Mesendoderm (in vitro differentiated cells): ENCODE measurements around the gene PDE1C.

Experiments
- DNase-seq: peaks from one replicate; pipeline ENCODE4 v3.0.0; 2013
- H2AK5ac ChIP-seq: 2 replicates; pipeline ENCODE4 v1.6.1; 2013; ENCODE audit warnings: low read length, inconsistent platforms
- H2BK120ac ChIP-seq: 2 replicates; pipeline ENCODE4 v1.6.1; 2013; ENCODE audit warnings: low read depth, mild to moderate bottlenecking, low read length, moderate library complexity, mixed read lengths
- H2BK15ac ChIP-seq: replicated peaks from 2 replicates; pipeline ENCODE4 v1.6.1; 2013; ENCODE audit warnings: low read depth, mild to moderate bottlenecking, moderate library complexity
- H2BK5ac ChIP-seq: 2 replicates; pipeline ENCODE4 v1.6.1; 2013; ENCODE audit warnings: low read length, inconsistent platforms
- H3K18ac ChIP-seq: 2 replicates; pipeline ENCODE4 v1.6.1; 2013; ENCODE audit warnings: mild to moderate bottlenecking, low read length, mixed read lengths
- H3K23ac ChIP-seq: one replicate; pipeline ENCODE4 v1.6.1; 2013; ENCODE audit warnings: low read length
- H3K27ac ChIP-seq: 2 replicates; pipeline ENCODE4 v1.5.1; 2013; ENCODE audit warnings: low read depth, mild to moderate bottlenecking, inconsistent platforms, low read length, moderate library complexity
- H3K27me3 ChIP-seq: 2 replicates; pipeline ENCODE4 v1.6.1; 2013; ENCODE audit warnings: low read length, control low read depth, mild to moderate bottlenecking, inconsistent platforms; ENCODE audit not compliant: insufficient read depth, poor library complexity
- H3K36me3 ChIP-seq: 2 replicates; pipeline ENCODE4 v1.6.1; 2013; ENCODE audit warnings: low read length, inconsistent platforms; ENCODE audit not compliant: control insufficient read depth, insufficient read depth
- H3K4ac ChIP-seq: one replicate; pipeline ENCODE4 v1.6.1; 2013; ENCODE audit warnings: low read depth, mild to moderate bottlenecking, low read length, moderate library complexity
- H3K4me1 ChIP-seq: 2 replicates; pipeline ENCODE4 v1.6.1; 2013; ENCODE audit warnings: low read depth, low read length, inconsistent platforms; ENCODE audit not compliant: control insufficient read depth
- H3K4me2 ChIP-seq: 2 replicates; pipeline ENCODE4 v1.6.1; 2013; ENCODE audit warnings: low read length
- H3K4me3 ChIP-seq: 2 replicates; pipeline ENCODE4 v1.5.1; 2013; ENCODE audit warnings: mild to moderate bottlenecking, low read length
- H3K56ac ChIP-seq: one replicate; pipeline ENCODE4 v1.6.1; 2013; ENCODE audit warnings: low read length
- H3K79me1 ChIP-seq: 2 replicates; pipeline ENCODE4 v1.6.1; 2013; ENCODE audit warnings: low read length, inconsistent platforms
- H3K79me2 ChIP-seq: 2 replicates; pipeline ENCODE4 v1.6.1; 2013; ENCODE audit warnings: mild to moderate bottlenecking, low read length; ENCODE audit not compliant: control insufficient read depth, insufficient read depth
- H3K9ac ChIP-seq: 2 replicates; pipeline ENCODE4 v1.6.1; 2013; ENCODE audit warnings: low read length, inconsistent platforms
- H4K5ac ChIP-seq: one replicate; pipeline ENCODE4 v1.6.1; 2013; ENCODE audit warnings: low read length
- H4K8ac ChIP-seq: one replicate; pipeline ENCODE4 v1.6.1; 2013; ENCODE audit warnings: low read depth, mild to moderate bottlenecking, control low read depth, low read length, moderate library complexity
- WGBS: extraction: QIAGEN DNeasy Blood & Tissue Kit; methylation state at CpG from one replicate; pipeline ENCODE4 v1.1.7; 2013; ENCODE audit warnings: low lambda C conversion rate, missing lambda C conversion rate; ENCODE audit not compliant: insufficient coverage; ENCODE audit errors: extremely low coverage; 5-methylcytosine and 5-hydroxymethylcytosine counted together

The PDE1C gene

GRCh38 chr7:31921047-31921446, 149.2 kb downstream of the PDE1C start:
- no peak overlapping the region for H4K8ac ChIP-seq
- no peak overlapping the region for H3K4ac ChIP-seq
- H3K79me2 ChIP-seq: no peaks in the 10 kb centered on the region
- no peak overlapping the region for H3K27ac ChIP-seq
- no peak overlapping the region for H3K18ac ChIP-seq
- no peak overlapping the region for H3K4me3 ChIP-seq
- H2BK15ac ChIP-seq: no peak overlapping the region
- H3K56ac ChIP-seq: no peak overlapping the region
- no peak overlapping the region for H3K23ac ChIP-seq
- no CpG with 5 or more reads among the region's 3 CpGs for WGBS
- H3K4me2 ChIP-seq: no peak overlapping the region
- no peak overlapping the region for H2AK5ac ChIP-seq
- no peaks in the 10 kb centered on the region for H3K36me3 ChIP-seq
- no peaks in the 10 kb centered on the region for H3K79me1 ChIP-seq
- H3K27me3 ChIP-seq: no peaks in the 10 kb centered on the region
- DNase-seq: no peak
- no peak overlapping the region for H2BK120ac ChIP-seq
- H3K4me1 ChIP-seq: no peaks in the 10 kb centered on the region
- no peak overlapping the region for H3K9ac ChIP-seq
- no peak overlapping the region for H2BK5ac ChIP-seq
- H4K5ac ChIP-seq: no peak overlapping the region

- H2AK5ac ChIP-seq: no peak overlapping the region
- no peak overlapping the region for H3K9ac ChIP-seq
- WGBS: no CpG with 5 or more reads among the region's 3 CpGs
- no peak for DNase-seq
- H4K5ac ChIP-seq: no peak overlapping the region
- no peak overlapping the region for H3K27ac ChIP-seq
- no peaks in the 10 kb centered on the region for H3K4me1 ChIP-seq
- H2BK15ac ChIP-seq: no peak overlapping the region
- no peak overlapping the region for H3K18ac ChIP-seq
- H3K4me3 ChIP-seq: no peak overlapping the region
- no peaks in the 10 kb centered on the region for H3K27me3 ChIP-seq
- H2BK5ac ChIP-seq: no peak overlapping the region
- no peak overlapping the region for H2BK120ac ChIP-seq
- H4K8ac ChIP-seq: no peak overlapping the region
- H3K23ac ChIP-seq: no peak overlapping the region
- H3K36me3 ChIP-seq: no peaks in the 10 kb centered on the region
- H3K4me2 ChIP-seq: no peak overlapping the region
- no peaks in the 10 kb centered on the region for H3K79me1 ChIP-seq
- H3K56ac ChIP-seq: no peak overlapping the region
- H3K4ac ChIP-seq: no peak overlapping the region
- H3K79me2 ChIP-seq: no peaks in the 10 kb centered on the region
Measured at GRCh38 chr7:31919678-31920369, 150.4 kb downstream of the PDE1C start.

DNA sequence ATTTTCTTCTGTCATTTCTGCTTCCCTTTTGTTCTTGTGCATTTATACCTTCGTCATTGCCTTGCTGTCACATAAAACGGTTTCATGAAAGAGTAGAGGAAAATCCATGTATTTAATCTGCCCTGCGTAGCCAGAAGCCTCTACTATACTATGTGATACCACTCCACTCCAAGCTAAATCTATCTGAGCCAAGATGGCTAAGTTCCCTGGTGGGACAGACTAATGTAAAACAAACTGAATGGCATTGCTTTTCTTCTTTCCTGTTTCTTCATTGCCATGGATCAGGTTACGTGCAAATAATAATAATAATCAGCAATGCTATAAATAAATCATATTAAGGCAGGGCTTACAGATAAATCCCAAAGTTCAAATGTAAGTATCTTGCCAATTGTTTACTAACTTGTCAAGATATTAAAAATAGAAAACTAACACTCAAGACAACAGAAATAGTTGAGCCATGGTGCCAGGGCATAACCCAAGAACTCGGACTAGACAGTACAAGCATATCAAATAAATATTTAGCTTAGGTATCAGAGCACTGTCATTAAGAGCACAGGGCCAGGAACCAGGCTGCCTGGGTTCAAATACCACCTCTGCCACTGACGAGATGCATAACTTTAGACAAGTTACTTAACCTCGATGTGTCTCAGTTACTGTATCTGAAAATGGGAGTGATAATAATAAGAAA, 151.4 kb downstream of the PDE1C start:
- Histone ChIP-seq H2BK15ac (no peak overlapping the region), H3K4me3 (no peak overlapping the region), H3K79me1 (no peaks in the 10 kb centered on the region), H3K18ac (no peak overlapping the region), H3K56ac (no peak overlapping the region), H3K36me3 (no peaks in the 10 kb centered on the region), H4K5ac (no peak overlapping the region), H2BK5ac (no peak overlapping the region), H3K4ac (no peak overlapping the region), H3K4me2 (no peak overlapping the region), H2AK5ac (no peak overlapping the region), H3K9ac (no peak overlapping the region), H3K4me1 (no peaks in the 10 kb centered on the region), H4K8ac (no peak overlapping the region), H3K27ac (no peak overlapping the region), H3K27me3 (no peaks in the 10 kb centered on the region), H3K23ac (no peak overlapping the region), H3K79me2 (no peaks in the 10 kb centered on the region), H2BK120ac (no peak overlapping the region)
- no CpG with 5 or more reads among the region's 7 CpGs for WGBS
- no peak for DNase-seq

DNA sequence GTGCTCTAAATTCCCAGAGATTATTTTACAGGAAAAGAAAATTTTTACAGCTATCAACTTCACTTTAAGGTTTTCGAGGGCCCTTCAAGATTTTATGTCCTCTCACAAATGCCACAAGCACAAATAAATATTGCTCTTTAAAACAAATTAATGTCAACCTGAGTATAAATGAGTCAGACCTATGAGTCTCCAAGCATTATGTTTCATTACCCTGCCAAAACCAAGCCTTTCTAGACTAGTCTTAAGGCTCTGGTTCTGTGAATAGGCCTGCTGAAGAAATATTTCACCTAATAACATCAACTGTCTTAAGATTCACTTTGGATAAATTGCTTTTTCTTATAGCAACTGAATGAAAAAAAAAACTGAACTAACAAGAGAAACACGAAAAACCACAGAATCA, 153.0 kb downstream of the PDE1C start:
- no peaks in the 10 kb centered on the region for H3K79me1 ChIP-seq
- H2AK5ac ChIP-seq: no peak overlapping the region
- H3K79me2 ChIP-seq: no peaks in the 10 kb centered on the region
- no peak overlapping the region for H3K23ac ChIP-seq
- no peak overlapping the region for H3K4me2 ChIP-seq
- no peak overlapping the region for H3K9ac ChIP-seq
- no peak overlapping the region for H2BK120ac ChIP-seq
- H2BK5ac ChIP-seq: no peak overlapping the region
- H4K5ac ChIP-seq: no peak overlapping the region
- H4K8ac ChIP-seq: no peak overlapping the region
- WGBS: no CpG with 5 or more reads among the region's 2 CpGs
- no peak for DNase-seq
- H3K4ac ChIP-seq: no peak overlapping the region
- no peak overlapping the region for H3K27ac ChIP-seq
- no peaks in the 10 kb centered on the region for H3K4me1 ChIP-seq
- no peaks in the 10 kb centered on the region for H3K36me3 ChIP-seq
- H3K56ac ChIP-seq: no peak overlapping the region
- H3K27me3 ChIP-seq: no peaks in the 10 kb centered on the region
- no peak overlapping the region for H3K4me3 ChIP-seq
- H2BK15ac ChIP-seq: no peak overlapping the region
- H3K18ac ChIP-seq: no peak overlapping the region

- Histone ChIP-seq H3K23ac (no peak overlapping the region), H2AK5ac (no peak overlapping the region), H2BK15ac (no peak overlapping the region), H3K27ac (no peak overlapping the region), H3K79me2 (no peaks in the 10 kb centered on the region), H3K18ac (no peak overlapping the region), H2BK120ac (no peak overlapping the region), H3K4me2 (no peak overlapping the region), H3K56ac (no peak overlapping the region), H4K8ac (no peak overlapping the region), H3K36me3 (no peaks in the 10 kb centered on the region), H3K9ac (no peak overlapping the region), H3K79me1 (no peaks in the 10 kb centered on the region), H3K4ac (no peak overlapping the region), H3K27me3 (no peaks in the 10 kb centered on the region), H3K4me3 (no peak overlapping the region), H3K4me1 (no peaks in the 10 kb centered on the region), H4K5ac (no peak overlapping the region), H2BK5ac (no peak overlapping the region)
- no peak for DNase-seq
- WGBS: no CpG with 5 or more reads among the region's 1 CpG
Measured at GRCh38 chr7:31910191-31910590, 160.0 kb downstream of the PDE1C start.
